HG03571 (cell line): Measurements from ENCODE around the gene FHOD3.

Source experiments
- ATAC-seq: cut with Tn5 transposase; IDR thresholded peaks from one replicate; pipeline ENCODE4 v1.9.1; 2021; ENCODE audit not compliant: unreplicated experiment

Gene FHOD3

GRCh38 chr18:36505665-36506064 is 208.2 kb downstream of the FHOD3 start:
- ATAC-seq: no peak

GRCh38 chr18:36509646-36510197 is 212.2 kb downstream of the FHOD3 start:
- ATAC-seq: no peak

GRCh38 chr18:36511791-36512352 is 214.4 kb downstream of the FHOD3 start:
- ATAC-seq: no peak

- no peak for ATAC-seq
Measured at GRCh38 chr18:36513556-36513955, 216.0 kb downstream of the FHOD3 start.

GRCh38 chr18:36514778-36515177 is 217.3 kb downstream of the FHOD3 start:
- no peak for ATAC-seq

- no peak for ATAC-seq
Measured at GRCh38 chr18:36516258-36516657, 218.7 kb downstream of the FHOD3 start.

- no peak for ATAC-seq
Measured at GRCh38 chr18:36516726-36517125, 219.2 kb downstream of the FHOD3 start.

GRCh38 chr18:36518839-36519238 is 221.3 kb downstream of the FHOD3 start:
- no peak for ATAC-seq

- ATAC-seq: no peak
Measured at GRCh38 chr18:36519358-36519757, 221.8 kb downstream of the FHOD3 start.

GRCh38 chr18:36522509-36522908 is 225.0 kb downstream of the FHOD3 start:
- no peak for ATAC-seq

GRCh38 chr18:36525913-36526312 is 228.4 kb downstream of the FHOD3 start:
- ATAC-seq: no peak

- no peak for ATAC-seq
Measured at GRCh38 chr18:36526611-36527010, 229.1 kb downstream of the FHOD3 start.

GRCh38 chr18:36527051-36527450 is 229.5 kb downstream of the FHOD3 start:
- ATAC-seq: no peak

- ATAC-seq: no peak
Measured at GRCh38 chr18:36527740-36528455, 230.4 kb downstream of the FHOD3 start.

GRCh38 chr18:36529747-36530146 is 232.2 kb downstream of the FHOD3 start:
- ATAC-seq: no peak

GRCh38 chr18:36530676-36531405 is 233.3 kb downstream of the FHOD3 start:
- no peak for ATAC-seq

GRCh38 chr18:36531636-36532035 is 234.1 kb downstream of the FHOD3 start:
- ATAC-seq: no peak

- ATAC-seq: no peak
Measured at GRCh38 chr18:36532394-36532793, 234.9 kb downstream of the FHOD3 start.

- no peak for ATAC-seq
Measured at GRCh38 chr18:36532815-36533214, 235.3 kb downstream of the FHOD3 start.

GRCh38 chr18:36533446-36534153 is 236.1 kb downstream of the FHOD3 start:
- ATAC-seq: no peak

GRCh38 chr18:36534154-36534688 is 236.7 kb downstream of the FHOD3 start:
- ATAC-seq: no peak
